NB4 (cell line): ENCODE data around the gene SALL2.

Source experiments
- DNase-seq: peaks from one replicate; pipeline ENCODE4 v3.0.0; 2010; ENCODE audit warnings: low read depth
- H3K4me3 ChIP-seq: one replicate; pipeline ENCODE4 v1.5.1; 2011; ENCODE audit warnings: mild to moderate bottlenecking, low read depth, low read length, moderate library complexity
- MYC ChIP-seq: IDR thresholded peaks from 2 replicates; pipeline ENCODE4 v1.6.1; 2011; ENCODE audit warnings: low read depth, low read length
- POLR2A ChIP-seq: IDR thresholded peaks from 2 replicates; pipeline ENCODE4 v1.6.1; 2011; ENCODE audit warnings: mild to moderate bottlenecking; ENCODE audit not compliant: insufficient read length; ENCODE audit errors: extremely low read depth
- TF ChIP-seq, protein P1 (sequence below): IDR thresholded peaks from one replicate; pipeline ENCODE4 v1.5.1; 2012; ENCODE audit warnings: low read depth, low read length
- TF ChIP-seq, protein P2 (sequence below): IDR thresholded peaks from 2 replicates; pipeline ENCODE4 v1.6.1; 2011; ENCODE audit warnings: low read depth, low read length

The SALL2 gene

DNA sequence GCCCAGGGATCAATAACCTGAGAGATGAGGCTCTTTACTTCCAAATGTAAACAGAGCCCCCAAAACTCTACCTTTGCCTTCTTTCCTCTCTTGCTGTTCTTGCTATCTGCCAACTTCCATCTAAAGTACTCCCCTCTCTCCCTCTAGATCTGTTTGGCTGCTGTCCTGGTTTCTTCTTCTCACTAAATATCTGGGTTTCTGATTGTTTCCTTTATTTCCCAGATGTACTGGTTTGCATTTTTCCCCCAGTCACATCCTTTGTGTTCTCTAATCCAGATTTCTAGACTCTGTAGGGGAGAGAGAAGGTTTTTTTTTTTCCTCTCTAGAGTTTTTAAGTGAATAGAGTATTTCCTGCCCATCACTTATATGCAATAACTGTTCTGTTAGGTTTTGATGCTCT is 7.1 kb upstream of the SALL2 start:
- DNase-seq: no peak
- TF ChIP-seq, protein P1, sequence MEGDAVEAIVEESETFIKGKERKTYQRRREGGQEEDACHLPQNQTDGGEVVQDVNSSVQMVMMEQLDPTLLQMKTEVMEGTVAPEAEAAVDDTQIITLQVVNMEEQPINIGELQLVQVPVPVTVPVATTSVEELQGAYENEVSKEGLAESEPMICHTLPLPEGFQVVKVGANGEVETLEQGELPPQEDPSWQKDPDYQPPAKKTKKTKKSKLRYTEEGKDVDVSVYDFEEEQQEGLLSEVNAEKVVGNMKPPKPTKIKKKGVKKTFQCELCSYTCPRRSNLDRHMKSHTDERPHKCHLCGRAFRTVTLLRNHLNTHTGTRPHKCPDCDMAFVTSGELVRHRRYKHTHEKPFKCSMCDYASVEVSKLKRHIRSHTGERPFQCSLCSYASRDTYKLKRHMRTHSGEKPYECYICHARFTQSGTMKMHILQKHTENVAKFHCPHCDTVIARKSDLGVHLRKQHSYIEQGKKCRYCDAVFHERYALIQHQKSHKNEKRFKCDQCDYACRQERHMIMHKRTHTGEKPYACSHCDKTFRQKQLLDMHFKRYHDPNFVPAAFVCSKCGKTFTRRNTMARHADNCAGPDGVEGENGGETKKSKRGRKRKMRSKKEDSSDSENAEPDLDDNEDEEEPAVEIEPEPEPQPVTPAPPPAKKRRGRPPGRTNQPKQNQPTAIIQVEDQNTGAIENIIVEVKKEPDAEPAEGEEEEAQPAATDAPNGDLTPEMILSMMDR: no peak
- no peak for TF ChIP-seq POLR2A
- TF ChIP-seq, protein P2, sequence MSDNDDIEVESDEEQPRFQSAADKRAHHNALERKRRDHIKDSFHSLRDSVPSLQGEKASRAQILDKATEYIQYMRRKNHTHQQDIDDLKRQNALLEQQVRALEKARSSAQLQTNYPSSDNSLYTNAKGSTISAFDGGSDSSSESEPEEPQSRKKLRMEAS: no peak
- no peak for TF ChIP-seq MYC
- no peak overlapping the region for H3K4me3 ChIP-seq

DNA sequence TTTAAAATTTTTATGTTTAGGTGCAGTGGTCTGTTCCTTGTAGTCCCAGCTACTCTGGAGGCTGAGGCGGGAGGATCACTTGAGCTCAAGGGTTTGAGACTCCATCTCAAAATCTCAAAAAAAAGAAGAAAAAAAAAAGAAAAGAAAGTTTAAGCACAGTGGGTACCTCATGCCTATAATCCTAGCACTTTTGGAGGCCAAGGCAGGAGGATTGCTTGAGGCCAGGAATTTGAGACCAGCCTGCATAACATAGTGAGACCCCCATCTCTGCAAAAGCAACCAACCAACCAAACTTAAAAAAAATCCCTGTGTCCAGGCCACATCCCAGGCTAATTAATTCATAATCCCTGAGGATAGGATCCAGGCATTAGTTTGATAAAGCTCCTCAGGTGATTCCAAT is 3.4 kb upstream of the SALL2 start:
- no peak for DNase-seq
- TF ChIP-seq MYC (no peak), POLR2A (no peak)
- TF ChIP-seq, protein P2: no peak
- TF ChIP-seq, protein P1: no peak

DNA sequence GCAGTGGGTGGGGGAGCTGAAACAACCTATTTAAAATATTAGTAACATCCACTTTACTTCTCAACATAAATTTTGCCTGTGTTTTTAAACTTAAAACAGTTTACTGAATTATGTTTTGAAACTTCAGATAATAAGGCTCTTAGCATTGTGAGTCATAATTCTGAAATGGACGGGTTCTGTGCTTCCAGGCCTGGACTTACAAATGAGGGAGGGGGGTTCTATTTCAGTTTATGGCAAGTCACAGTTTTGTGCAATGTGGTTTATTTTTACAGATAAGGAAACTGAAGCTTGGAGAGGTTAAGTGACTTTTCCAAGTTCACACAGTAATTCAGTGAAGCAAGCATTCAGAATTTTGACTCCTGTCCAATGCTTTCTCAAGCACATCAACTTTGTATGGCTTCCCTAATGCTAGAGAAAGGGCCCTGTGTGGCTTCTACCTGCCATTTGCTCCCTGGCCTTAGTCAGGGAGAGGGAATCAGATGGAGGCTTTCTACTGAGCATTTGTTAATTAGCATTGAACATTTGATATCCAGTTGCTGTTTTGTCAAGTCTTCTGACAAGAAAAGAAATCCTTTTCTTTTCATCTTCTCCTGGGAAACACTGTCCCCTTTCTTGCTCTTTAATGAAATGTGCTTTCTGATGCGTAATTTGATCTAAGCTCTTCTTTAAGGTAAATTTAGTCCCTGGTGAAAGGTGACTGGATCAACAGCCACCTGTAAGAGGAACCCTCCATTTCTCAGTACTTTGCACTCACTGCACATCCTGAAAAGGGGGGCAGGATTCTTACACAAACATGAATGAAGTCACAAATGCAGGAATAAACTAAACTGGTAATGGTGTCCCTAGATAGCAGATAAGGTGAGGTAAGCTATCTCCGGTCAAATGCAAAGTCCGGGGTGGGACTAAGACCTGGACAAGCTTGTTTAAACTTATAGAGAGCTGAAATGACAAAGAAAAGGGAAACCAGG is 2.5 kb upstream of the SALL2 start:
- TF ChIP-seq, protein P2: no peak
- TF ChIP-seq MYC (no peak), POLR2A (no peak)
- TF ChIP-seq, protein P1: no peak
- no peak overlapping the region for H3K4me3 ChIP-seq
- DNase-seq: peak; percentile 24

More for the DNA sequence above, 3.4 kb upstream of the SALL2 start:
- H3K4me3 ChIP-seq: no peak overlapping the region

DNA sequence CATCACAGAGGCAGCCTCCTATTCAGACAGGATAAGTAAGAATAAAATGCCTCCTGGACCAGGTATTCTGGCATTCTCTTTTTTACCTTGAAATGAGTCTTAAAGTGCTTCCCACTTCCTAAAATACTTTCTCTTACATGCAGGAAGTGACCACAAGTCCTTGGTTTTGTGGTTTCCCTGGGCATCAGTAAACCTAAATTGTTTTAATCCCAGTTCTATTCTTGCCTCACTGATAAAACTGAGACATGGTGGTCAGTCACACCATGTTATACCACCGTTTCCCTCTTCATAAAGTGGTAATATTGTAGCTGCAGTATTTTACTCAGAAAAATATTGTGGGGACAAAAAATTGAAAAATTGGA is 1.2 kb upstream of the SALL2 start:
- DNase-seq: peak; percentile 55
- TF ChIP-seq POLR2A (no peak), MYC (no peak)
- TF ChIP-seq, protein P1: no peak
- TF ChIP-seq, protein P2: no peak
- no peak overlapping the region for H3K4me3 ChIP-seq

DNA sequence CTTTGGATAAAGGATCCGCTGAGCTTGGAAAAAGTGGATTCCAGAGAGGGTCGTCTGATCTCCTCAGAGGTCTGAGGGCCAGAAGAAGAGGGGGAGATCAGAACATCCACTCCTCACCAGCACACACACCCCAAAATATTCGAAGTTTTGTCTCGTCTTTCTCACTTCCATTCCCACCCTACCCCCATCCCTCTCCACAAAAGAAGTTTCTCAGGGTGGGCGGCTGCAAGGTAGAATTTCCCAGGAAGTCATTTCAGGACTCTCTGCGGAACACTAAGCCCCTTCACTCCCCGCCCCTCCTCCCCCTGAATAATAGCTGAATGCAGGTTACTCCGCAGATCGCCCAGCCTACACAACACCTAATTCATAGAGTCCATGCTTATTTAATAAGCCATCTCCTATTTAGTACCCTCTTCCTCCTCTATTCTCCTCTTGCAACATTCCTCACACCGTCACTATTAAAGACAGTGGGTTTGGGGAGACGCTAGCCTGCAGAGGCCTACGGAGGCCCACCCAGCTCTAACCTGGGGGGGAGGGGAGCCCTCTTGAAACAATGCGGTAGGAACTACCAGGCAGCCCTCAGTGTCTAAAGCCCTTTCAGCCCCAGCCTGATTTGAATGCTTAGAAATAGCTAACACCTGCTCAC is 649 bp upstream of the SALL2 start:
- DNase-seq: peak; percentile 47
- TF ChIP-seq, protein P1: no peak
- TF ChIP-seq, protein P2: no peak
- no peak for TF ChIP-seq MYC
- TF ChIP-seq POLR2A: no peak
- no peak overlapping the region for H3K4me3 ChIP-seq
